GM18907 (cell line): Measurements from ENCODE around the gene KLK14.

Experiments
- ATAC-seq: cut with Tn5 transposase; IDR thresholded peaks from one replicate; pipeline ENCODE4 v1.9.1; 2021; ENCODE audit warnings: mild to moderate bottlenecking, moderate library complexity; ENCODE audit not compliant: unreplicated experiment

Gene KLK14

DNA sequence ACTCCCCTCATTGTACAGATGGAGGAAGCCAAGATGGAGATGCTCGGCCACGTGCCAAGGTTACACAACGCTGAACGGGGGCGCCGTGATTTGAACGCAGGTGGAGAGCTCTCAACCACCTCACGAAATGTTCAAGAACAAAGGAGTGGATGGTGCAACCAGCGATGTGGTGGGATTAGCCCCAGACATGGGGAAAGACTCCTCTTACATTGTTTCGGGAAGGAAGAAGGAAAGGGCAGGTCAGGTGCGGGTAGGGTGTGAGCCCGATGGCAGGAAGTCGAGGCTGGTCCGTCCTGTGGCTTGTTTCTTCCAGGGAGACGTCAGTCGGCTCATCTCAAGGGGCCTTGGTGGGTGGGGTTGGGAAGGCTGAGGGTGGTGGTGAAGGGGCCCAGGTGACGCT lies 7.1 kb upstream of the KLK14 start:
- ATAC-seq = no peak

DNA sequence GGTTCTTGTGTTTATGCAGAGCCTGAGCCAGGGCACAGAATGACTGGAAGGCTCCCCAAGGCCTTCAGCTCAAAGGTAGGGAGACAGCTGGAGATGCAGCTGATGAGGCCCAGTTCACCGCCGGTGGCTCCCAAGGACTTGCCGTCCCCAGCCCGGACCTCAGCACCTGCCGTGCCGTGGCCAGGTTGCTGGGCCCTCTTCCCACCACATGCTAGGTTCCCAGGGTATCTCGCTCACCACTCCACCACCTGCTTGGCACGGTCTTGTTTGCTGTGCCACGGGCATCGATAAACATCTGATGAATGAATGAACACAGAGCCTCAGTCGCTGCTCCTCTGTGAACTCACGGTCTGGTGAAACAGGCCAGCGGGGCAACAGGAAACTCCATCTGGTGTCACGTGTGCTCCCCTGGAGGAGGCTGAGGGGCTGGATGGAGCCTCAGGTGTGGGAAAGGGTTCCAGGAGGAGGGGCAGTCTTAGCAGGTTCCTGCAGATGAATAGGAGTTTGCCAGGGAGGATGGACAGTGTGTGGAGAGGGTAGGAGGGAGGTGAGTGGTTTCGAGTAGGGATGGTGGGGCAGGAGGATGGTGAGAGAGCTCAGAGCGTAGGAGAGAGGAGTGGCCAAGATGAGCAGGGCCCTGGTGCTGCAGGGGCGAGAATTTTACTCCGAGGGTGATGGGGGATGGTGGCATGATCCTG lies 3.6 kb upstream of the KLK14 start:
- ATAC-seq = no peak

DNA sequence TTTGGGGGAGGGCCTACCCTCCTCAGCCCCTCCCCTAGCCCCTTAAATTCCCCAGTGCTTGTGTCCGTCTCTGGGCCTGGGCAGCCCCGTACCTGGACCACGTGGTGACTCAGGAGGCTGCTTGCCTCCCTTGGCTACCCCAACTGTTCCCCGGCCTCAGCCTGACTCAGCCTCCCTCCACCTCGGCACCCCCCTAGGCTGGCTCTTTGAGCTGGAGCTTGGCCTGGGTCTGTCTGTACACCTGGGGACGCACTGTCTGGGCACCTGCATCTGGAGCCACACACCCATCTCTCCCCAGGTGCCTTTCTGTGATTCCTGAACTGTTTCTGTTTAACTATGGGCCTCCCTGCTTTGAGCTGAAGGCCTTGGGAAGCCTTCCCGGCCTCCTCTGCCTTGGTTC lies 1.8 kb upstream of the KLK14 start:
- ATAC-seq = no peak

DNA sequence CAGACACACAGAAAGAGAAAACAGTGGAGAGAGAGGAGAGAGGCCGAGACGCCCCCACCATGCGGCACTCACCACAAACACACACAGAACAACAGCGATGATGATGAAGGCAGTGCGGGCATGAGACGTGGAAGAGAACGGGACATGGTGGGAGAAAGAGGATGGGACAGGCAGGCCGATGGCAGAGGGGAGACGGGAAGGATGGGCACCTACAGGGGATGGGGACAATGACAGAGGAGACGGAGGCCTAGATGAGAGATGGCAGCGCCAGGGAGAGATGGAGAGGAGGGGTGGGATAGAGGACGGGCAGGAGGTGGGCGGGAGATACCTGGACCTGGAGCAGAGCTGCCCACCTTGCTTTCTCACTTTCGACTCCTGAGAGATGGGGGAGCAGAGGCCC lies 1.1 kb upstream of the KLK14 start:
- no peak for ATAC-seq

DNA sequence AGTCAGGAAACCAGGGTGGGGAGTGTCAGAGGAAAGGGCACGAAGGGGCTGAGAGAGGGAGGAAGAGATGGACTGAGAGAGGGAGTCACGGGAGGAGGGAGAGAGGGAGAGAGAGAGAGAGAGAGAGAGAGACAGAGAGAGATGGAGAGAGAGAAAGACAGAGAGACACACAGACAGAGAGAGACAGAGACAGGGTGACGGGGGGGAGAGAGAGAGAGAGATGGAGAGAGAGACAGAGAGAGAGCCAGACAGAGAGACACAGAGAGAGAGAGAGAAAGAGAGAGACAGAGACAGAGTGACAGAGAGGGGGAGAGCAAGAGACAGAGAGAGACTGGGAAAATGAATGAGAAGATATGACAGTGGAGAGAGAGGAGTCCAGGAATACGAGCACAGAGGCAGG lies 494 bp upstream of the KLK14 start:
- ATAC-seq = no peak

DNA sequence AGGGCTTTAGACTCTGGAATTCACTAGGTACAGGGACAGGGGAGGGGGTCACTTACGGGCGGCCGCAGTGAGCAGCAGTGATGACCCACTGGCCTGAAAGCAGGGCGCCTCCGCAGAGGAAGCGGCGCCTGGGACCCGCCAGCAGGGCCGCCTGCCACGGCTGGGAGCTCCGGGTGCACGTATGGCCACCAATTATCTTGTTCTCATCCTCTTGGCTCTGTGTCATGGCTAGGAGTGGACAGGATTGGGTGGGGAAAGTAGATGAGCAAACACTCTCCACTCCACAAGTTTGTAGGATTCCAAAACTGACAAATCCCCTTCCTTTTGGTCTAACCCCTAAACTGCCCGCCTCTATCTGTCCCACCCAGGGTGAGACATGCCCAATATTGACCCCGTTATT lies 1.2 kb downstream of the KLK14 start:
- ATAC-seq = no peak

DNA sequence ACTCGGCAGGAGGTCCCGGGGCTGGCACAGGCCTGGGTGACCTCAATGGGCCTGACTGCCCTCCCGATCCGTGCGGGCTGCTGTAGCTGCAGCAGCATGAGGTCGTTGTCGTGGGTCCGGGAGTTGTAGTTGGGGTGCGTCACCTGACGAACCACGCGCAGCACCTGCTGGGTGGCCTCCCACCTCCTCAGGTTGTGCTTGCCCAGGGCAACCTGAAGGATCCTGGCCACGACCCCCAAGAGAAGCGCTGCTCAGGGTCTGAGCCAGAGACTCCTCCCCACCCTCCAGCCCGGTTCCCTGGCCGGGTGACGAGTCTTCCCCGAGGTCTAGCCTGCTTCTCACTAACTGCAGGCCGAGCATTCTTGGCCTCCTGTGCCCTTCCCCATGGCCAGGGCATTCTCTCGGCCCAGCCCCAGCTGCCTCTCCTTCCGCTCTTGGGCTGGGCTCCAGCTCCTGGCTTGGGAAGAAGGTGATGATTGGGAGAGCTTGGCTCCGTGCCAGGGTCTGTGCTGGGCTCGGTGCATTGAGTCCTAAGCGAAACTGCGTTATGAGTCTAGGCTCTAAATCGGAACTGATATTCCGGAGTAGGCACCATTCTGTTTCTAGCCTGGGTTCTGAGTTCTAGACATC lies 3.1 kb downstream of the KLK14 start:
- no peak for ATAC-seq

DNA sequence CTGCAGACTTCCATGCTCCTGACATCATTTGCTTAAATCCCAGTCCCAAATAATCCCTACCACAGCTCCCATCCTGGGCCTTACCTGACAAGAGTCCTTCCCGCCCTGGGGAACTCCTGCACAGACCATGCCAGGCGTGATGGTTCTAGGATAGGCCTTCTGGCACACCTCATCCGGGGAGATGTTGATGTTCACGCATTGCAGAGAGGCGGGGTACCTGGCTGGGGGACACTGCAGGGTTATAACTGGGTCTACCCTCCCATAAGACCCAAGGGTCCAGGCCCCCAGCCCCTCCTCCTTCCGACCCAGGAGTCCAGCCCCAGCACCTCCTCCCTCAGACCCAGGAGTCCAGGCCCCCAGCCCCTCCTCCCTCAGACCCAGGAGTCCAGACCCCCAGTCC lies 4.0 kb downstream of the KLK14 start:
- ATAC-seq = no peak

DNA sequence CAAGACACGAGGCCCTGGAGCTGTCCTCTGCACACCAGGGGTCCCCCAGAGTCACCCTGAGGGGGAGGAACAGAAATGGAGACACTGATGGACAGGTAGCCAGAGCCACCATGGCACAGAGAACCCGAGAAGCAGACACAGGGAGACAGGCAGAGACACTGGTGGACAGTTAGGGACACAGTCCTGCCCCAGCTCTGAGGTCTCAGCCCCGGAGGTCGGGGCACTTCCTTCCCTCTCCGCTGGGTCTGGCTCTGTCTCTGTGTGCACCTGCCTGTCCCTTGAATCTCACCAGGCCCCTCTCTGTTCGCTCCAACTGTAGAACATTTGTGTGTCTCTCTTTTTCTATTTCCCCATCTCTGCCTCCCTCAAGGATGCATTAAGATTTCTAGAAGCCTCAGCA lies 4.6 kb downstream of the KLK14 start:
- ATAC-seq = no peak

DNA sequence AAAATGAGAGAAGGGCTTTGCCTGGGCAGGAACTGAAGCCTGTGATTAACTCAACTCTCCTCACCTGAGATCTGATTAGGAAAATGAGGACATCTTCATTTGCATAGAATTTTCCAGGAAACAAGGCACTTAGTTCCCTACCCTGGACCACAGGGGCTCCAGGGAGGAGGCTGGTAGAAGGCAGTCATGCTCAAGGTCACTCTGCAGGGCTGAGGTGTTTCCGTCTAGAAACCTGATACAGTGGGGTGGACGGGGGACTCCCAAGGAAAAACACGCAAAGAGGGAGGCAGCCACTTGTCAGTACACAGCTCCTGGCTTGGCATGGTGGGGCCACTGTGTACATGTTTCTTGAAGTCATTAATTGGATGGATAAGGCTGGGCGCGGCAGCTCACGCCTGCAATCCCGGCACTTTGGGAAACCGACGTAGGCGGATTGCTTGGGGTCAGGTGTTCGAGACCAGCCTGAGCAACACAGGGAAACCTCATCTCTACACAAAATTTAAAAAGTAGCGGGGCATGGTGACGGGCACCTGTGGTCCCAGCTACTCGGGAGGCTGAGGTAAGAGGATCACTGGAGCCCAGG lies 6.0 kb downstream of the KLK14 start:
- no peak for ATAC-seq

DNA sequence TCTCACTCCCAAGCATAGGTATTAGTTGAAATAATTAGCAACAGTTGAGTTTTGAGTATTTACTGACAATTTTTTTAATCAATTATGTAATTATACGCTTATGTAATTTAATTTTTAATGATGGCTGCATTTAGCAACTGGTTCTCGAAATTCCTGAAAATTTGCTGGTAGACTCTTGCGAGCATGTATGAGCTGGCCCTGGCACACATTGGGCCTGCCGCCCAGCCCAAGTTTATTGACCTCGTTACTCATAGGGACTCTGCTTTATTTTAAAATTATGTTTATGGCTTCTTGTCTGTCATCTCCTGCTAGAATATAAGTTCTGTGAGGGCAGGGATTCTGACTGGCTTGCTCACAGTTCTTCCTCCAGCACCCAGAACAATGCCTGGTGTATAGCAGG lies 6.7 kb downstream of the KLK14 start:
- ATAC-seq = no peak

DNA sequence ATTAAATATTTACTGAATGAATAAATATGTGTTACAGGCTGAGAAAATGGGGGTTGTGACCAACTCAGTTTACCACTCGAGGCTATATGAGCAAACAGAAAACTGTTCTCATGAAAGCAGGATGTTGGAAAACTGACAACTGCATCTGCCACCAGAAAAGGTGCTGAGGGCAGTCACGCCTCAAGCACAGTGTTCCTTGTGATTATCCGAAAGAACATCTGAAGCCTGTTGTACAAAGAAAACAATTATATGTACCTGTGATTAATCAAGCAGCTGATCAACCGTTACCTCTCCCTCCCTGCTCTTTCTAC lies 11.6 kb downstream of the KLK14 start:
- ATAC-seq = no peak

DNA sequence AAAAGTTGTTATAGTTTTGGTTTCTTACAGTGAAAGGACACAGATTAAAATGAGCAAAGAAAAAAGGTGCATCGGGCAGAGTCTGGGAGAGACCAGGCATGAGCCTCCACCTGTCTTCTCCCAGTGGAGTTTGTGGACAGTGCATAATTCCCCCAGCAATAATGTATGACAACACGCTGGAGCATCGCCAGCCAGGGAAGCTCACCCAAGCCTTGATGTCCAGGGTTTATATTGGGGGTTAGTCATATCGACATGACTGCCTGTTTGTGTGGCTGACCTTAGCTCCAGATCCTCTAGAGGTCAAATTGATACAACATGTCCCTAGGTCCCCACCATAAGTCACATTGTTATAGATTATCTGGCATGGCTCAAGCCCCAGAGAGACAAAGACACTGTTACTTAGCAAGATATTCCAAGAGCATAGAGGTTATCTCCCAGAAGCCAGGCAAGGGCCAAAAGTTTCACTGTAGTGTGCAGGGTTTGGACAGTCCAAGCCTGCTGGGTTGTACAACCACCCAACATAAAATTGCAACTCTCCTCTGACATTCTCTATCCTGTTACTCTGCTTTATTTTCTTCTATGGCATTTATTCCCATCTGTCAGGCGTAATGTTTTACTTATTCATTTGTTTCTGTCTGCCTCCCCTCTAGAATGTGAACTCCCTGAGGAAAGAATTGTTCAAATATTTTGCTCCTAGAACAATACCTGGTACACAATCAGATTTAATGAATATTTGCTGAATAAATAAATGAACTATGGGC lies 12.2 kb downstream of the KLK14 start:
- no peak for ATAC-seq

DNA sequence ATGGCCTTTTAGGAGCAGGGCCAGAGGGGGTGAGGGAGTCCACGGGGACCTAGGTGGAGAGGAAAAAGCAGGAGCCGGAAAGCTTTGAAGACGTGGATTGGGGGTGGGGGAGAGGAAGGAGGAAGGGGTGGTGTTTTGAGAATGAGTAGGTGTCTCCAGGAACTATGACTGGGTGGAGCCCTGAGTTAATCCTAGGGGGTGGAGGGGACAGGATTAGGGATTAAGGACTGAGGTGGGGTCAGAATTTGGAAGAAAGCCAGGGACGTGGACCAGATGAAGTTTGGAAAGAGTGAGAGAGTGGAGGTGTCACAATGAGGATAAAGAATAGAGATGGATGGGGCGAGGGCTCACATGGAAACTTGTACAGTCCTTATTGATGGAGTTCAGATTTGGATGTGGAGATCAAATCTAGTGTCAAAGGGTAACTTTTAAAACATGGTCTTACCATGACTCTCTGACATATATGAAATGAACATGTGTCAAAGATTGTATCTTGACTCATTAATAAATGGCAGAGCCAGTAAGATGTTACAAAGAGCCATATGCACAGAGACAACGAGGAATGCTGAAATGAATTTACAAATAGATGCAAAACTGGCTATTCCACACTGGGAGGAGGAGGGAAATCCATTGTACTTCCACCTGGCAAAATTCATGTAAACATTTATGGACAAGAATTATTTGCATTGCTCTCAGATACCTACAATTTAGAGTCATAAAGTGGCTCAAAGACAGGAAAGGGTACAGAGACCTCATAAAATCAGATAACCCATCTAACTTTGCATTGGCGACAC lies 16.1 kb downstream of the KLK14 start:
- ATAC-seq = no peak

DNA sequence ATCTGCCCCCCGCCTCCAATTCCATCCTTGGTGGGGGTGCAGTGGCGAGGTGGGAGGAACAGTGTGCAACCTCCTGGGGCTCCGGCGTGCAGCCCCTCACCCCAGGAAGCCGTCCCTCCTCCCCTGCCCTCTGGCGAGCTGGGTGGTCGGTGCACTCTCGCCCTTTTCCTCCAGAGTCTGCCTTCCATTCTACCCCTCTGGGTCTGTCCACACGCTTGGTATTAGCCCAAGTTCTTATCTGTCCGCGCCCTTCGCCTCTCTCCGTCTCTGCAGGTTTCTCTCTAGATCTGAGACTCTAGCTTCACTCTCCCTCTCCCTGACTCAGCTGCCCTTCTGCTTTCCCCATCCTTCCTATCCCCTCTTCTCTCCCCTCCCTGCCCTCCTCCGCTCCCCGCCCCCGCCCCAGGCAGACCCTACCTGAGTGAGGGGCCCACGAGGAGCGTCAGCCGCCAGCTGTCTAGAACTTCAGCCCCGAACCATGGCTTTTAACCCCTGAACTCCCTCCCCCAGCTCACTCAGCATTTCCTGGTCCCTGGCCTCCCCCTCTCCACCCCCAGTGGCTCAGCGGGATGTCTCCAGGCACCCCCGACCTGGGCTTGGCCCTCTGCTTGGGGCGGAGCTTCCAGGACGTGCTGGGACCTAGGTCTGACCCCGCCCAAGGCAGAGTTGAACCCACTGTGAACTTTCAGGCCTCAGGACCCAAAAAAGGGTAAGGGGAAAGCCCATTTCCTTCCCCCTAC lies 17.3 kb downstream of the KLK14 start:
- ATAC-seq = no peak

DNA sequence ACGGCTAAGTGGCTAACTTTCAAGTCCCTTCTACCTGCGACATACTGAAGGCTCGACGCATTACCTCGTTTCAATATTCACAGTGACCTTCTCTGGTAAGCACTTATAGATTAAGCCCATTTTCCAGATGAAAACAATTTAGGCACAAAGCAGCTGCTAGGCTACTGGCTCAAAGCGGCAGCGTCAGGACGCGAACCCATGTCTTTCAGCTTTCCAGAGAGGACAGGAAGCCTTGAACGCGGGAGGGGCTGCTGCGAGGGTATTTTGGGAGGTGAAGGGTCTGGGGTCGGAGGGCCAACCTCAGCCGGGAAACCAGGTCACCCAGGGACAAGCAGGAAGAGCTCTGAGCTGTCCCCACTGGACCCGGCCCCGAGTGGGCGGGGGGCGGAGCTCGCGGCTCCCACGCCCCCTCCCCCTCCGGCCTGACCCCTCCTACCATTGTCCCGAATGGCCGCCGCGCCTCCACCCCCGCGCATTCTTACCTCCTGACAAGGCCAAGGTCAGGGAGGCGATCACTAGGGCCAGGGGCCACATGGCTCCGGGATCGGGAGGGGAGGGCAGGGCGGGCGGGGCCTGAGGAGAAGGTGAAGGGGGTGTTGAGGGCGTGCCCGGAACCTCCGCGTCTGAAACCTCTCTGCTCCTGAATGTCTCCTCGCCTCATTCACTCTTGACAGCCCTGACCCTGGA lies 18.0 kb downstream of the KLK14 start, which contains the start of gene KLK13:
TSS of gene KLK13 (minus strand) at position 559 of the 687 bp plus-strand sequence. CDS start at position 534, 25 bp downstream.
- no peak for ATAC-seq

DNA sequence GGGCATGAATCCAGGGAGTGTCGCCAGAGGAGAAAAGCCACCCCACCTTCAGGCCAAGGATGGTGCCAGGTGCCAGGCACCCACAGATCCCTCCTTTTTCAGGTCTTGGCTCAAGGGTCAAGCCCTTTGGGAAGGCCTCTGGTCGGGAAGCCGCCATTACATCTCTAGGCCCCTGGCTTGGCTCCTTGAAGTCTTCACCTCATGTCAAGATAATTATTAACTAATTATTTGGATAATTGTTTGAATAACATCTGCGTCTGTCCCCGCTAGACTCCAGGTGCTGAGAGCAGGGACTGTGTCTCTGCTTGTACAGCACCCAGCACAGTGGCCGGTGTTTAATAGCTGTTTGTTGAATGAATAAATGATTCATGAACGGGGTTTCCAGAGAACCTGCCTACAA lies 19.0 kb downstream of the KLK14 start:
- ATAC-seq = no peak

DNA sequence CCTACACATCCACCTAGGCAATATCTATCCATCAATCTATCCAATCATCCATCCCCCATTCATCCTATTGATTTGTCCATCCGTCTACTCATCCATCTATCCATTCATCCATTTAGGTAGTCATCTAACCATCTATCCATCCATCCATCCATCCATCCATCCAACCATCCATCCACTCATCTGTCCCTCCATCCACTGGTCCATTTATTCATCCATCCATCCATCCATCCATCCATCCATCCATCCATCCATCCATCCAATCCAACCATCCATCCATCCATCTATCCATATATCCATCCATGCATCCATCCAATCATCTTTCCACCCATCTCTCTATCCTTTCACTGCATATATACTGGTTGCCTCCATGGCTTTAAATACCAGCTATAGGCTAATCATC lies 21.7 kb downstream of the KLK14 start:
- no peak for ATAC-seq

DNA sequence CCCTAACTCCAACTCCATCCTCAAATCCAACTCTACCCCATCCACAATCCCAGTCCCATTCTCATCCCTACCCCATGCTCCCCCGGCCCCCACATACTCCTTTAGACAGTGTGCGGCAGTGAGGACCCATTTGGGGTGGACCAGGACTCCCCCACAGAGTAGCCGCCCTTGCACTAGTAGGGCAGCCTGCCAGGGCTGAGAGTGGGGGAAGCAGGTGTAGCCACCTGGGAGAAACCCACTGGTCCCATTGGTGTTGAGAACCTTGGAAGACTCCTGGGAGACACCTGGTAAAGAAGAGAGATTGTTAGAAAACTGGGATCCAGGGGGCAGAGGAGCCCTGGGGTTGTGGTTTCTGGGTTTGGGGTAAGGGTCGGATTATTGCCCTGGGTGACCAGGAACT lies 22.4 kb downstream of the KLK14 start:
- ATAC-seq = no peak

DNA sequence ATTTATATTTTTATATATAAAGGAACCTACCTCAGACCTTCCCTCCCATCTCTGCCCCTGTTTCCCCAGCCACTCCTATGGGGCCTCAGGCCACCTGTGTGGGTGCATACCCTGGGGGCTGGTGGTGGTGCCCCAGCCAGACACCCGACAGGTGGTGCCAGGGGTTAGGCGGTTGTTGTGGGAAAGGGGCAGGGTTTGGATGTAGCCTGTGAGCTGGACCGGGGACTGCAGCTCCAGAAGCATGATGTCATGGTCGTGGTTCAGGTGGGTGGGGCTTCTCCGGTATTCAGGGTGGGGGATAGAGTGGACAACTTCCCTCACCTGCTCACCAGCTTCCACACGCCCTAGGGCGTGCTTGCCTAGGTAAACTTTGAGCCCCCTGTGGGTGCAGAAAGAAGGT lies 23.0 kb downstream of the KLK14 start:
- no peak for ATAC-seq
